GM12878 (cell line): ENCODE measurements around the gene SORCS1. TPM values are rescaled to one million over a fixed set of nuclear protein-coding genes. Genes with fewer than 3 reads are reported as not detected.

ENCODE experiments used
- ATAC-seq: fragments of 200-7000 bp; cut with Tn5 transposase; 3 replicates; pipeline ENCODE4 v1.9.1; 2020; ENCODE audit warnings: mild to moderate bottlenecking, moderate library complexity
- BruUV-seq: library from RNA; stranded (reverse); fragments of 400-500 nt; replicated peaks from 2 replicates; lab custom pipeline; 2021; lab: Mats Ljungman, UMichigan
- CTCF ChIA-PET: fragments of 300-600 bp; sonication (Branson Sonifier 250); formaldehyde crosslinking; extraction: SDS; loops from one replicate; lab custom pipeline; 2021; ENCODE audit warnings: inconsistent platforms; lab: Yijun Ruan, JAX
- POLR2A ChIA-PET: fragments of 350-600 bp; formaldehyde crosslinking; extraction: SDS; loops from one replicate; lab custom pipeline; 2021; ENCODE audit warnings: inconsistent platforms; lab: Charles Lee
- RAD21 ChIA-PET: fragments of 300-600 bp; sonication (Branson Sonifier 250); formaldehyde crosslinking; loops from one replicate; lab custom pipeline; 2023; ENCODE audit warnings: antibody characterized with exemption; ENCODE audit not compliant: unreplicated experiment; lab: Charles Lee
- SMC1A ChIA-PET: fragments of 300-600 bp; sonication (Branson Sonifier 250); formaldehyde crosslinking; loops from one replicate; lab custom pipeline; 2023; ENCODE audit not compliant: unreplicated experiment, uncharacterized antibody; lab: Charles Lee
- DNase-seq: peaks from one replicate; pipeline ENCODE4 v3.0.0-alpha.2; 2011; ENCODE audit warnings: low read depth, low spot score
- FAIRE-seq: peaks from 3 replicates; lab custom pipeline; 2011; peaks lifted over from hg19 to GRCh38; lab: Jason Lieb, UNC
- H2AFZ ChIP-seq: 2 replicates; pipeline ENCODE4 v1.6.0; 2011; ENCODE audit warnings: low read depth, low read length, control low read depth; ENCODE audit not compliant: control insufficient read depth
- H3K27ac ChIP-seq: 2 replicates; pipeline ENCODE4 v1.5.1; 2011; ENCODE audit warnings: control low read depth; ENCODE audit not compliant: control insufficient read depth, insufficient read depth
- H3K27me3 ChIP-seq, 2 experiments: replicated peaks in 1 of 2; 2 replicates each; pipeline versions ENCODE4 v1.6.0 to v1.6.1; 2011; ENCODE audit warnings: low read length in 1 of 2; ENCODE audit not compliant: control insufficient read depth in 2 of 2, insufficient read depth in 2 of 2
- H3K36me3 ChIP-seq, 2 experiments: 2 replicates each; pipeline ENCODE4 v1.5.1; 2011; ENCODE audit warnings: low read length in 1 of 2; ENCODE audit not compliant: control insufficient read depth in 2 of 2, insufficient read depth in 2 of 2
- H3K4me1 ChIP-seq: 2 replicates; pipeline ENCODE4 v1.6.1; 2011; ENCODE audit warnings: mild to moderate bottlenecking, low read length, moderate library complexity, mixed read lengths; ENCODE audit not compliant: control insufficient read depth, insufficient read depth
- H3K4me2 ChIP-seq: 2 replicates; pipeline ENCODE4 v1.6.0; 2011; ENCODE audit warnings: control low read depth; ENCODE audit not compliant: control insufficient read depth, insufficient read depth
- H3K4me3 ChIP-seq: fragments of 200-600 bp; sonication (generic); 2 replicates; pipeline ENCODE4 v1.5.1; 2016
- H3K79me2 ChIP-seq: 2 replicates; pipeline ENCODE4 v1.6.0; 2011; ENCODE audit warnings: low read length; ENCODE audit not compliant: control insufficient read depth, insufficient read depth
- H3K9ac ChIP-seq: 2 replicates; pipeline ENCODE4 v1.8.0; 2011; ENCODE audit warnings: low read length, control low read depth, mixed read lengths; ENCODE audit not compliant: control insufficient read depth, insufficient read depth
- H3K9me3 ChIP-seq: replicated peaks from 3 replicates; pipeline ENCODE4 v1.5.1; 2011; ENCODE audit warnings: mild to moderate bottlenecking, low read length; ENCODE audit not compliant: control insufficient read depth, insufficient read depth
- H4K20me1 ChIP-seq: 2 replicates; pipeline ENCODE4 v1.6.0; 2011; ENCODE audit not compliant: control insufficient read depth, insufficient read depth
- CEBPB ChIP-seq, 2 experiments: fragments of 150-350 bp in 1 of 2; IDR thresholded peaks; 2 replicates each; pipeline ENCODE4 v1.6.1; 2012 to 2014; ENCODE audit warnings: low read depth in 2 of 2, low read length in 2 of 2, borderline replicate concordance in 1 of 2, inconsistent platforms in 1 of 2
- EZH2 ChIP-seq: IDR thresholded peaks from 2 replicates; pipeline ENCODE4 v1.6.1; 2012; ENCODE audit warnings: low read depth, mild to moderate bottlenecking, control low read depth, inconsistent platforms, low read length, borderline replicate concordance; ENCODE audit not compliant: control insufficient read depth
- MEF2A ChIP-seq: IDR thresholded peaks from 2 replicates; pipeline ENCODE4 v1.6.1; 2011; ENCODE audit warnings: low read depth, mild to moderate bottlenecking, low read length, moderate library complexity; ENCODE audit not compliant: insufficient read depth
- NFYA ChIP-seq: IDR thresholded peaks from 2 replicates; pipeline ENCODE4 v1.6.1; 2011; ENCODE audit warnings: low read depth, mild to moderate bottlenecking, low read length, improper control_type of control experiment, borderline replicate concordance
- SREBF2 ChIP-seq: IDR thresholded peaks from 2 replicates; pipeline ENCODE4 v1.6.1; 2012; ENCODE audit warnings: mild to moderate bottlenecking, low read length
- TARDBP ChIP-seq: IDR thresholded peaks from 2 replicates; pipeline ENCODE4 v1.6.1; 2016; ENCODE audit warnings: borderline replicate concordance
- WGBS: methylation state at CpG from one replicate; pipeline ENCODE4 v1.1.6; 2016; ENCODE audit warnings: low lambda C conversion rate; ENCODE audit not compliant: insufficient replicate concordance, insufficient coverage; ENCODE audit errors: missing lambda C conversion rate; 5-methylcytosine and 5-hydroxymethylcytosine counted together
- in situ Hi-C: fragments of 300-500 bp; cut with MboI; formaldehyde crosslinking; loops from 9 replicates; pipeline ENCODE4 v1.14.3; 2018; ENCODE audit warnings: mixed read lengths
- intact Hi-C: fragments of 100-400 bp; cut with micrococcal nuclease; formaldehyde crosslinking; loops from one replicate; pipeline ENCODE4 v1.14.2; 2022; ENCODE audit not compliant: unreplicated experiment
- polyA plus RNA-seq, 11 experiments: library from polyadenylated mRNA; depleted of rRNA in 4 of 11; unstranded in 6 of 11; stranded (reverse) in 5 of 11; fragments of >200 nt; fragmentation: Nextera tagmentation in 4 of 11; fragmentation: Illumina TruSeq in 1 of 11; extraction: Ambion mirVana in 4 of 11; extraction: Trizol in 1 of 11; gene quantifications; 1 replicate in 1 of 11; 2 replicates in 10 of 11; pipeline versions ENCODE4 v1.2.1 to v1.2.3, GENCODE V29; 2011 to 2016; ENCODE audit warnings: inconsistent platforms in 2 of 11, missing spikeins in 2 of 11, low read depth in 1 of 11
- total RNA-seq, 4 experiments: library from RNA; depleted of rRNA in 3 of 4; stranded (reverse); fragments of >200 nt in 3 of 4; fragmentation: Illumina TruSeq in 1 of 4; extraction: Trizol in 1 of 4; gene quantifications; 2 replicates each; pipeline versions ENCODE4 v1.2.1 to v1.2.3, GENCODE V29; 2013 to 2021
- TF ChIP-seq, protein P1 (sequence below): fragments of 450-650 bp; formaldehyde crosslinking; IDR thresholded peaks from 2 replicates; pipeline ENCODE4 v1.4.0; 2020; ENCODE audit warnings: mild to moderate bottlenecking, moderate library complexity

Gene SORCS1
- total and polyA plus RNA-seq, 10 of the 15 experiments (the other 5 are each of a cell fraction or from before 2014, with no cell fraction given) = 0.02 to 9.6 (median 0.06) TPM; not detected in 3

DNA sequence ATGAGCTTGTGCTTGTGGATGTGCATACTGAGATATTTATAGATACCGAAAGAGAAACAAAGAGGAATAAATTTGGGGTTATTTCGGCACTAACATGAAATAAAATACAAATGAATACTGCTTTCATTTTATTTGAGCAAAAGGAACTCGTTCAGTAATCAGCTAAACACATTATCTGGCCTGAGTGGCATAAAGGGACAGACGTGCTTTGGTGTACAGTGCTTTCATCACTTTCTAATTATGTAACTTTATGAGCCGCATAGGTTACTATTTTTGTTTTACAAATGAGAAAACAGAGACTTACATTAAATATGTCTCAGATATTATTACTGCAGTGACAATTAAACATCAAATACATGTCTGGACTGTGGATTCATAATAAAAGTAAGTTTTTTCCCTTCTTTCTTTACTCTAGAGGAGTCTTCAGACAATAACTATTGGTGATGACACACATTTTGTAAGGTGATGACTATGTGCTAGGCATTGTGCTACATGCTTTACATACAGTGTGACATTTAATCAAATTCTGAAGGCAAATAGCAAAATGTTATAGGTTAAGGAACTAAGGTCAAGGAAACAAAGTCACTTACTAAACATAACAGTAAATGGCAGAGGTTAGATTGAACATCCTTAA lies 503.3 kb downstream of the SORCS1 start:
- Histone ChIP-seq H3K9me3 (no peaks in the 10 kb centered on the region), H2AFZ (peak overlapping the region; percentile 19; the same call in 1 of the 2 replicates), H4K20me1 (no peaks in the 10 kb centered on the region), H3K36me3 (no peaks in the 10 kb centered on the region), H3K27me3 (no peaks in the 10 kb centered on the region), H3K79me2 (no peaks in the 10 kb centered on the region), H3K4me2 (0 out of 2 replicates have a peak overlapping the region, but pooled peaks have one; percentile 28), H3K4me1 (no peaks in the 10 kb centered on the region), H3K4me3 (no peak overlapping the region), H3K9ac (no peak overlapping the region), H3K27ac (no peak overlapping the region)
- BruUV-seq = no TSS peak
- intact Hi-C loops (no loop called here), in situ Hi-C loops (no loop called here)
- no peak for TF ChIP-seq SREBF2
- 0 out of 2 replicates have a peak, but pooled peaks have one; percentile 13 for TF ChIP-seq MEF2A
- ATAC-seq = peak; percentile 50
- DNase-seq = no peak
- ChIA-PET CTCF (interaction anchor here (1.2 to 2.0 kb wide), 5 partner anchors 8 to 52 kb away, joined by 3 to 7 read pairs (median 4); no protein-coding TSS in a partner anchor), RAD21 (interaction anchor here (1.5 kb wide), 1 partner anchor 9 kb away, joined by 7 read pairs; no protein-coding TSS in a partner anchor), POLR2A (interaction anchor here (0.7 to 0.8 kb wide), 2 partner anchors 9 to 864 kb away, joined by 3 read pairs; no protein-coding TSS in a partner anchor), SMC1A (interaction anchor here (0.7 to 1.6 kb wide), 7 partner anchors 9 to 33 kb away, joined by 3 to 9 read pairs (median 4); no protein-coding TSS in a partner anchor)
- 15% methylated on average over 5 of the region's 5 CpGs for WGBS
- no peak for FAIRE-seq

DNA sequence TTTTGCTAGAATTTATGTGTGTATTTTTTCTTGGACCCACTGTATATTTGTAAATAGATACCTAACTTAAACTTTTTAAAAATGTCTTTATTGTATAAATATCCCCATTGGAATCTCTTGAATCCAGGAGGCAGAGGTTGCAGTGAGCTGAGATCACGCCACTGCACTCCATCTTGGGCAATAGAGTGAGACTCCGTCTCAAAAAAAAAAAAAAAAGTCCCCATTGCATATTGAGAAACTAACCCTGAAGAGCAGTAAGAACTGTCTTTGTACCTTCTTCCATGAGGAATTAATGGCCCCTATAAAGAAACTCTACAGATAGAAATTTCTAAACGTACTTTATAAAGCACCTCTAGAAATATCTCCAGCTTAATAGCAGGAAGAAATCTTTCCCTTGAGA lies 504.0 kb downstream of the SORCS1 start:
- H3K4me2 ChIP-seq = no peak overlapping the region
- H3K27ac ChIP-seq = no peak overlapping the region
- POLR2A ChIA-PET = interaction anchor here (0.7 to 0.8 kb wide), 2 partner anchors 8 to 863 kb away, joined by 3 read pairs; no protein-coding TSS in a partner anchor
- ATAC-seq (peak; percentile 51), DNase-seq (no peak), FAIRE-seq (no peak)
- H3K27me3 ChIP-seq = no peaks in the 10 kb centered on the region
- H3K36me3 ChIP-seq = no peaks in the 10 kb centered on the region
- SMC1A ChIA-PET = interaction anchor here (0.7 to 1.6 kb wide), 7 partner anchors 8 to 32 kb away, joined by 3 to 9 read pairs (median 4); no protein-coding TSS in a partner anchor
- in situ Hi-C loops (no loop called here), intact Hi-C loops (no loop called here)
- H2AFZ ChIP-seq = no peak overlapping the region
- H3K79me2 ChIP-seq = no peaks in the 10 kb centered on the region
- CTCF ChIA-PET = interaction anchor here (1.2 to 2.0 kb wide), 5 partner anchors 9 to 52 kb away, joined by 3 to 7 read pairs (median 4); no protein-coding TSS in a partner anchor
- H3K9ac ChIP-seq = no peak overlapping the region
- RAD21 ChIA-PET = interaction anchor here (1.5 kb wide), 1 partner anchor 9 kb away, joined by 7 read pairs; no protein-coding TSS in a partner anchor
- 26% methylated on average over 3 of the region's 3 CpGs for WGBS
- BruUV-seq = no TSS peak
- no peaks in the 10 kb centered on the region for H3K9me3 ChIP-seq
- no peaks in the 10 kb centered on the region for H3K4me1 ChIP-seq
- no peaks in the 10 kb centered on the region for H4K20me1 ChIP-seq
- H3K4me3 ChIP-seq = no peak overlapping the region
- TF ChIP-seq, protein P1, sequence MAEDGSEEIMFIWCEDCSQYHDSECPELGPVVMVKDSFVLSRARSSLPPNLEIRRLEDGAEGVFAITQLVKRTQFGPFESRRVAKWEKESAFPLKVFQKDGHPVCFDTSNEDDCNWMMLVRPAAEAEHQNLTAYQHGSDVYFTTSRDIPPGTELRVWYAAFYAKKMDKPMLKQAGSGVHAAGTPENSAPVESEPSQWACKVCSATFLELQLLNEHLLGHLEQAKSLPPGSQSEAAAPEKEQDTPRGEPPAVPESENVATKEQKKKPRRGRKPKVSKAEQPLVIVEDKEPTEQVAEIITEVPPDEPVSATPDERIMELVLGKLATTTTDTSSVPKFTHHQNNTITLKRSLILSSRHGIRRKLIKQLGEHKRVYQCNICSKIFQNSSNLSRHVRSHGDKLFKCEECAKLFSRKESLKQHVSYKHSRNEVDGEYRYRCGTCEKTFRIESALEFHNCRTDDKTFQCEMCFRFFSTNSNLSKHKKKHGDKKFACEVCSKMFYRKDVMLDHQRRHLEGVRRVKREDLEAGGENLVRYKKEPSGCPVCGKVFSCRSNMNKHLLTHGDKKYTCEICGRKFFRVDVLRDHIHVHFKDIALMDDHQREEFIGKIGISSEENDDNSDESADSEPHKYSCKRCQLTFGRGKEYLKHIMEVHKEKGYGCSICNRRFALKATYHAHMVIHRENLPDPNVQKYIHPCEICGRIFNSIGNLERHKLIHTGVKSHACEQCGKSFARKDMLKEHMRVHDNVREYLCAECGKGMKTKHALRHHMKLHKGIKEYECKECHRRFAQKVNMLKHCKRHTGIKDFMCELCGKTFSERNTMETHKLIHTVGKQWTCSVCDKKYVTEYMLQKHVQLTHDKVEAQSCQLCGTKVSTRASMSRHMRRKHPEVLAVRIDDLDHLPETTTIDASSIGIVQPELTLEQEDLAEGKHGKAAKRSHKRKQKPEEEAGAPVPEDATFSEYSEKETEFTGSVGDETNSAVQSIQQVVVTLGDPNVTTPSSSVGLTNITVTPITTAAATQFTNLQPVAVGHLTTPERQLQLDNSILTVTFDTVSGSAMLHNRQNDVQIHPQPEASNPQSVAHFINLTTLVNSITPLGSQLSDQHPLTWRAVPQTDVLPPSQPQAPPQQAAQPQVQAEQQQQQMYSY (CRISPR knock-in tag) = no peak
- TF ChIP-seq CEBPB (IDR thresholded peaks at IDR 0.05; ENCODE audit: borderline replicate concordance in 1 of 2, low read depth in 2 of 2, low read length in 2 of 2) (no peak), NFYA (no peak), TARDBP (no peak), EZH2 (no peak)
